B cell (primary cell): ENCODE data around the gene XPNPEP2.

Experiments
- EZH2 ChIP-seq: IDR thresholded peaks from 2 replicates; pipeline ENCODE4 v1.6.1; 2012; ENCODE audit warnings: borderline replicate concordance, low read depth, mild to moderate bottlenecking, moderate library complexity, low read length; ENCODE audit not compliant: insufficient read depth, poor library complexity, severe bottlenecking
- TF ChIP-seq, protein P1 (sequence below): fragments of 200-600 bp; IDR thresholded peaks from one replicate; pipeline ENCODE4 v1.8.0; 2022; ENCODE audit warnings: antibody characterized with exemption, mild to moderate bottlenecking

DNA sequence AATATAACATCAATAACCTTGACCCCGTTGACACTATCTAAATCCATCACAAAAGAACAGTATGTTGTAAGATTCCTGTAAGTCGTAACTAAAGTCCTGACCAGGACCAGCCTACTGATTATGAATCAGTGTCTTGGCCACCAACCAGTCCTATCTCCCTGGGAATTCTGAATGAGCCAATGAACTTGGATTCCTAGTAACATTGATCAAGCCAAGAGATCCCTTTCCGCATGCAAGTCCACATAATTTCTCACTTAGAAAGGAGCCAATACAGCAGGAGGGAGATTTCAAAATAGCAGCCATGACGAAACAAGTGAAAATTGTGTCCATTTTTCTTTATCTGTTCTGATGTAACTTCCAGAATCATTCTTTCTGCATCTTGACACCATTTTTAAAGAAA is 9.5 kb downstream of the XPNPEP2 start:
- TF ChIP-seq, protein P1, sequence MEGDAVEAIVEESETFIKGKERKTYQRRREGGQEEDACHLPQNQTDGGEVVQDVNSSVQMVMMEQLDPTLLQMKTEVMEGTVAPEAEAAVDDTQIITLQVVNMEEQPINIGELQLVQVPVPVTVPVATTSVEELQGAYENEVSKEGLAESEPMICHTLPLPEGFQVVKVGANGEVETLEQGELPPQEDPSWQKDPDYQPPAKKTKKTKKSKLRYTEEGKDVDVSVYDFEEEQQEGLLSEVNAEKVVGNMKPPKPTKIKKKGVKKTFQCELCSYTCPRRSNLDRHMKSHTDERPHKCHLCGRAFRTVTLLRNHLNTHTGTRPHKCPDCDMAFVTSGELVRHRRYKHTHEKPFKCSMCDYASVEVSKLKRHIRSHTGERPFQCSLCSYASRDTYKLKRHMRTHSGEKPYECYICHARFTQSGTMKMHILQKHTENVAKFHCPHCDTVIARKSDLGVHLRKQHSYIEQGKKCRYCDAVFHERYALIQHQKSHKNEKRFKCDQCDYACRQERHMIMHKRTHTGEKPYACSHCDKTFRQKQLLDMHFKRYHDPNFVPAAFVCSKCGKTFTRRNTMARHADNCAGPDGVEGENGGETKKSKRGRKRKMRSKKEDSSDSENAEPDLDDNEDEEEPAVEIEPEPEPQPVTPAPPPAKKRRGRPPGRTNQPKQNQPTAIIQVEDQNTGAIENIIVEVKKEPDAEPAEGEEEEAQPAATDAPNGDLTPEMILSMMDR = no peak
- no peak for TF ChIP-seq EZH2
